ENCODE measurements around the gene MYL12B. TPM values are rescaled to one million over a fixed set of nuclear protein-coding genes. Genes with fewer than 3 reads are reported as not detected.

The MYL12B gene
- total RNA-seq, 1 experiment from 2014 or later: 420 TPM

- ChIA-PET POLR2A (interaction anchor here (0.6 kb wide), 1 partner anchor 40 kb away, joined by 3 read pairs; no protein-coding TSS in a partner anchor), CTCF (no interaction called here)
- H3K4me3 ChIP-seq (ENCODE audit: low read depth in 2 of 2, low read length in 2 of 2): peak overlapping the region; percentile 90 to 97
- H3K27ac ChIP-seq (ENCODE audit: low read length): peak overlapping the region; percentile 100
- BruUV-seq (replicated peaks): TSS peak; percentile 81
- intact Hi-C loops (cut with micrococcal nuclease; ENCODE audit: unreplicated experiment): loop anchor here (5.0 kb wide), 1 partner anchor 329 kb away; no protein-coding TSS in a partner anchor
- no peak; the same call in 1 of the 2 replicates for TF ChIP-seq POLR2AphosphoS5 (IDR thresholded peaks at IDR 0.05; ENCODE audit: low read depth, low read length)
- TF ChIP-seq SIN3A (IDR thresholded peaks at IDR 0.05; ENCODE audit: borderline replicate concordance, insufficient read depth, low read depth, low read length): no peak
- TF ChIP-seq, protein P1, sequence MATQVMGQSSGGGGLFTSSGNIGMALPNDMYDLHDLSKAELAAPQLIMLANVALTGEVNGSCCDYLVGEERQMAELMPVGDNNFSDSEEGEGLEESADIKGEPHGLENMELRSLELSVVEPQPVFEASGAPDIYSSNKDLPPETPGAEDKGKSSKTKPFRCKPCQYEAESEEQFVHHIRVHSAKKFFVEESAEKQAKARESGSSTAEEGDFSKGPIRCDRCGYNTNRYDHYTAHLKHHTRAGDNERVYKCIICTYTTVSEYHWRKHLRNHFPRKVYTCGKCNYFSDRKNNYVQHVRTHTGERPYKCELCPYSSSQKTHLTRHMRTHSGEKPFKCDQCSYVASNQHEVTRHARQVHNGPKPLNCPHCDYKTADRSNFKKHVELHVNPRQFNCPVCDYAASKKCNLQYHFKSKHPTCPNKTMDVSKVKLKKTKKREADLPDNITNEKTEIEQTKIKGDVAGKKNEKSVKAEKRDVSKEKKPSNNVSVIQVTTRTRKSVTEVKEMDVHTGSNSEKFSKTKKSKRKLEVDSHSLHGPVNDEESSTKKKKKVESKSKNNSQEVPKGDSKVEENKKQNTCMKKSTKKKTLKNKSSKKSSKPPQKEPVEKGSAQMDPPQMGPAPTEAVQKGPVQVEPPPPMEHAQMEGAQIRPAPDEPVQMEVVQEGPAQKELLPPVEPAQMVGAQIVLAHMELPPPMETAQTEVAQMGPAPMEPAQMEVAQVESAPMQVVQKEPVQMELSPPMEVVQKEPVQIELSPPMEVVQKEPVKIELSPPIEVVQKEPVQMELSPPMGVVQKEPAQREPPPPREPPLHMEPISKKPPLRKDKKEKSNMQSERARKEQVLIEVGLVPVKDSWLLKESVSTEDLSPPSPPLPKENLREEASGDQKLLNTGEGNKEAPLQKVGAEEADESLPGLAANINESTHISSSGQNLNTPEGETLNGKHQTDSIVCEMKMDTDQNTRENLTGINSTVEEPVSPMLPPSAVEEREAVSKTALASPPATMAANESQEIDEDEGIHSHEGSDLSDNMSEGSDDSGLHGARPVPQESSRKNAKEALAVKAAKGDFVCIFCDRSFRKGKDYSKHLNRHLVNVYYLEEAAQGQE (IDR thresholded peaks at IDR 0.05; ENCODE audit: insufficient read depth in 1 of 2, low read depth in 2 of 2, low read length in 1 of 2): no peak
- TF ChIP-seq, protein P2, sequence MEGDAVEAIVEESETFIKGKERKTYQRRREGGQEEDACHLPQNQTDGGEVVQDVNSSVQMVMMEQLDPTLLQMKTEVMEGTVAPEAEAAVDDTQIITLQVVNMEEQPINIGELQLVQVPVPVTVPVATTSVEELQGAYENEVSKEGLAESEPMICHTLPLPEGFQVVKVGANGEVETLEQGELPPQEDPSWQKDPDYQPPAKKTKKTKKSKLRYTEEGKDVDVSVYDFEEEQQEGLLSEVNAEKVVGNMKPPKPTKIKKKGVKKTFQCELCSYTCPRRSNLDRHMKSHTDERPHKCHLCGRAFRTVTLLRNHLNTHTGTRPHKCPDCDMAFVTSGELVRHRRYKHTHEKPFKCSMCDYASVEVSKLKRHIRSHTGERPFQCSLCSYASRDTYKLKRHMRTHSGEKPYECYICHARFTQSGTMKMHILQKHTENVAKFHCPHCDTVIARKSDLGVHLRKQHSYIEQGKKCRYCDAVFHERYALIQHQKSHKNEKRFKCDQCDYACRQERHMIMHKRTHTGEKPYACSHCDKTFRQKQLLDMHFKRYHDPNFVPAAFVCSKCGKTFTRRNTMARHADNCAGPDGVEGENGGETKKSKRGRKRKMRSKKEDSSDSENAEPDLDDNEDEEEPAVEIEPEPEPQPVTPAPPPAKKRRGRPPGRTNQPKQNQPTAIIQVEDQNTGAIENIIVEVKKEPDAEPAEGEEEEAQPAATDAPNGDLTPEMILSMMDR (IDR thresholded peaks at IDR 0.05): no peak
- TF ChIP-seq TCF7L2 (IDR thresholded peaks at IDR 0.05; ENCODE audit: low read depth, low read length): no peak
- in situ Hi-C loops (cut with HindIII; ENCODE audit: low pct_unique_long_range_greater_than_20kb, low sequenced_read_pairs): no loop called here
- H3K36me3 ChIP-seq (ENCODE audit: control insufficient read depth, insufficient read depth, low read length): peaks cover 9% of the 10 kb centered on the region; the same call in 1 of the 2 replicates
- no peaks in the 10 kb centered on the region for H3K27me3 ChIP-seq (ENCODE audit: control insufficient read depth, insufficient read depth, low read length)
- ATAC-seq (no peak), DNase-seq (ENCODE audit: low read depth, low spot score) (no peak)
- peaks cover 60% of the 10 kb centered on the region for H3K4me1 ChIP-seq (ENCODE audit: control insufficient read depth, insufficient read depth, low read length)
- H3K9me3 ChIP-seq (ENCODE audit: control insufficient read depth, insufficient read depth, low read depth, low read length): no peaks in the 10 kb centered on the region
Observed at GRCh38 chr18:3263132-3263700, 1.3 kb downstream of the MYL12B start.

DNA sequence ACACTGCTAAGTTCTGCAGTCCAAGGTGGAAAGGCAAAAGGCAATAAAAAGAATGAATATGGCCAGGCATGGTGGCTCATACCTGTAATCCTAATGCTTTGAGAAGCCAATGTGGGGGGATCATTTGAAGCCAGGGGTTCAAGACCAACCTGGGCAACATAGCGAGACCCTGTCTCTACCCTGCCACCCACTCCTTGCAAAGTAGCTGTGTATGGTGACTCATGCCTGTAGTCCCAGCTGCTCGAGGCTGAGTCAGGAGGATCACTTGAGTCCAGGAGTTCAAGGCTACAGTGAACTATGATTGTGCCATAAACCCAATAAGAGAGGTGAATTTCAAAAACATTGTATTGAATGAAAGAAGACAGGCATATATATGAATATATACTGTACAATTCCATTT lies 2.4 kb downstream of the MYL12B start:
- DNase-seq (ENCODE audit: low read depth, low spot score) (no peak), ATAC-seq (no peak)
- TF ChIP-seq TCF7L2 (IDR thresholded peaks at IDR 0.05; ENCODE audit: low read depth, low read length) (no peak), POLR2AphosphoS5 (IDR thresholded peaks at IDR 0.05; ENCODE audit: low read depth, low read length) (no peak), SIN3A (IDR thresholded peaks at IDR 0.05; ENCODE audit: borderline replicate concordance, insufficient read depth, low read depth, low read length) (no peak)
- TF ChIP-seq, protein P2 (IDR thresholded peaks at IDR 0.05): no peak
- TF ChIP-seq, protein P1 (IDR thresholded peaks at IDR 0.05; ENCODE audit: insufficient read depth in 1 of 2, low read depth in 2 of 2, low read length in 1 of 2): no peak
- ChIA-PET CTCF (no interaction called here), POLR2A (interaction anchor here (0.5 kb wide), 1 partner anchor 16 kb away, joined by 3 read pairs; no protein-coding TSS in a partner anchor)
- in situ Hi-C loops (cut with HindIII; ENCODE audit: low pct_unique_long_range_greater_than_20kb, low sequenced_read_pairs): no loop called here
- peak overlapping the region; percentile 90 to 97 for H3K4me3 ChIP-seq (ENCODE audit: low read depth in 2 of 2, low read length in 2 of 2)
- intact Hi-C loops (cut with micrococcal nuclease; ENCODE audit: unreplicated experiment): loop anchor here (5.0 kb wide), 1 partner anchor 328 kb away; no protein-coding TSS in a partner anchor
- no peaks in the 10 kb centered on the region for H3K9me3 ChIP-seq (ENCODE audit: control insufficient read depth, insufficient read depth, low read depth, low read length)
- peaks cover 64% of the 10 kb centered on the region for H3K4me1 ChIP-seq (ENCODE audit: control insufficient read depth, insufficient read depth, low read length)
- H3K27ac ChIP-seq (ENCODE audit: low read length): peak overlapping the region; percentile 100
- no TSS peak for BruUV-seq (replicated peaks)
- H3K36me3 ChIP-seq (ENCODE audit: control insufficient read depth, insufficient read depth, low read length): peaks cover 9% of the 10 kb centered on the region; the same call in 1 of the 2 replicates
- H3K27me3 ChIP-seq (ENCODE audit: control insufficient read depth, insufficient read depth, low read length): no peaks in the 10 kb centered on the region

Measured in Panc1 (cell line).